ENCODE data around the gene SEC24D.

- TF ChIP-seq POLR2A (IDR thresholded peaks at IDR 0.05; ENCODE audit: low read length) (no peak), GATA1 (IDR thresholded peaks at IDR 0.05; ENCODE audit: low read depth, low read length) (no peak)
Observed at GRCh38 chr4:118824141-118824540, 11.8 kb downstream of the SEC24D start.
